ENCODE measurements around the gene OAT.

- no peak for TF ChIP-seq EZH2 (optimal IDR thresholded peaks at IDR 0.05; ENCODE audit: low read depth, low read length)
- 0 out of 2 replicates have a peak, but pooled peaks have one; percentile 7 for TF ChIP-seq CTCF (IDR thresholded peaks at IDR 0.05; ENCODE audit: low read length)
These were observed 31.4 kb downstream of the OAT start for GRCh38 chr10:124387078-124387874.

Measured in MM.1S (cell line).